KG1 (cell line): ENCODE results near the gene RNF213.
"Not testable (repeated sequence)": the region's sequence is repeated elsewhere in the genome, so short reads cannot be mapped to it uniquely, and the experiment has no call there.

Experiments
- DNase-seq: peaks from one replicate; lab custom pipeline; 2025; lab: John Stamatoyannopoulos, UW

RNF213 gene

DNA sequence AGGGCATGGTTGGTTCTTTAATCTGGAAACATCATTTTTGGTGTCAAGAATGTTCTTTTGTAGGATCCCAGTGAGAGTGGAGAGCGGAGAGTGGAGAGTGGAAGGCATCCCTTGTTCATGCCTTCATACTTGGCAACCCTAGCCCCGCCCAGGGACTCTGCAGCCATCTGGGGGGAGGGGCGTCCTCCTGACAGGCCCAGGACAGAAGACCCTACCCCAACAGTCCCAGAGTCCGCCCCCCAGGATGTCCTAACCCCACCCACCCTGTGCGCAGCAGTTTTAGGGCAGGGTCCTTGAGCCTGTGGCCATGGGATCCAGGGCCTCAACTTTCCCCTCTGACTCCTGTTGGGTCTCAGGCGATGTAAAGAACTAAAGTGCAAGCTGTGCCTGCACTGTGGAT is 36.0 kb upstream of the RNF213 start:
- DNase-seq = no peak

DNA sequence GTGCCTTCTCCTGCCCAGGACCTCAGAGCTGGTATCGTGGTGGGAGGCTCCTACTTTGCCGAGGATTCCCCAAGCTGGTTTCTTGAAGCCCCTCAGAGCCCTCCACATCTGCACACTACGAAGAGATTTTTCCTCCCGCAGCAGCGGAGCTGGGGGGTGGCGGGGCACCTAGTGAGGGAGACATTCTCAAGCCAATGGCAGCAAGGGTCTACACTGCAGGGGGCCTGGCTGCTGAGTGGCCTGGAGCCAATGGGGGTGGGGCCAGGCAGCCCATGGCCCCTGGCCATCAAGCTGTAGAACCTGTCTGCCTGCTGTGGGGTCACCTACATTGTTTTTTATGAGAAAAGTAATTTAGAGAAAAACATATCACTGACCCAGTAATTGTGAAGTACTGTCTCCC is 35.4 kb upstream of the RNF213 start:
- DNase-seq = no peak

DNA sequence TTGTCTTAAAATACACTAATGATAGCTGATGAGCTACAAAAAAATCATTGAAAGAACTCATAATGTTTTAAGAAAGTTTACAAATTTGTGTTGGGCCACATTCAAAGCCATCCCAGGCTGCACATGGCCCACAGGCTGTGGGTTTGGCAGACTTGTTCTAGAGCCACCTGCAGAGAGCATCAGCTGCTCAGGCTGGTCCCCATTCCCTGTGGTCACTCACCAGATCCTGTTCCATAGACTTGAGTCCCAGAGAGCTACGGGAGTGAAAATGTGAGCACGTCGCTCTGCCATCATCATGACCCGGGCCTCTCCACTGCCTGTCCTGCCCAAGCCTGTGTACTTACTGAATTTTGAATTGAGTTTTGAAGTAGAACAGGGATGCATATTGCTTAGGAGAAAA is 33.5 kb upstream of the RNF213 start:
- no peak for DNase-seq

DNA sequence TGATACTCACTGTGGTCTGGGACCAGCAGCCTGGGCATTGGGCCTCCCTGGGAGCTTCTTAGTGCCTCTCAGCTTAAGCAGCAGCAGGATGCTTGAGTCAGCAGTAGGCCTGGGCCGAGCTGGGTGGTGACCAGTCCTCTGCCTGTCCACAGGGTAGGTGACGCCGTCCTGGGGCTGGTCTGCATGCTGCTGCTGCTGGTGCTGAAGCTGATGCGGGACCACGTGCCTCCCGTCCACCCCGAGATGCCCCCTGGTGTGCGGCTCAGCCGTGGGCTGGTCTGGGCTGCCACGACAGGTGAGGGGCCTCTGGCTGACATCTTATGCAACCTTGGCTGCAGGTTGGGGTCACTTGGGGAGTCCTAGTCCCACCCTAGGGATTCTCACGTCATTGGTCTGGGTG is 33.0 kb upstream of the RNF213 start:
- DNase-seq = no peak

DNA sequence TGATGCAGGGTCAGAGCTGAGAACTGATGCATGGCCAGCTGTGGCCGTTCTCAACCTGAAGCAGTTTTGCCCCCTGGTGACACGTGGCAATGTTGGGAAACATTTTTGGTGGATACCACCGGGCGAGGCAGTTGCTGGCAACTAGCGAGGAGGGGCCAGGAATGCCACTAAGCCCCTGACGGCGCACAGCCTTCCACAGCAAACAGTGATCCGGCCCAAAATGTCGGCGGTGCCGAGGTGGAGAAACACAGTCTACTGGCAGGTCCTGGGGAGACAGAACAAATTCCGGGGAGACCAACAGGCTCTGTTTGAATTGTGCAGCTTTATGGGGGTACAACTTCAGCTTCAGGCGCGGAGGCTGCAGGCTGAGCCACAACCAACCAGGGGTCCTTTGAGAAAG is 32.2 kb upstream of the RNF213 start:
- no peak for DNase-seq

DNA sequence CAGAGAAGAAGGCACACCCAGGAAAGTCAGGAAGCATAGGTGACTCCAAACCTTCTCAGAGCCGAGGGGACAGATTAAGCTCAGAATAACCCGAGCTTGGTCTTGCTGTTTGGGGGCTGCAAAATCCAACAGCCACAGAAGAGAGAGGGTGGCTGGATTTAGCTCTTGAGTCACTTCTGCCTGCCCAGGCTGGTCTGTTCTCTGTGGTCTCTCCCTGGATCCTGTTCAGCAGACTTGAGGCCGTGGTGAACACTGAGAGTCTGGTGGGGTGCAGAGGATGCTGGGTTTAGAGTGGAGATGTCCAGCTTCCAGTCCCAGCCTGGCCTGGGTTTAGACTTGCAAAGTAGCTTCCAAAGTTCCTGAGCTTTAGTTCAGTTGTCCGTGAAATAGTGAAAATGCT is 31.6 kb upstream of the RNF213 start:
- no peak for DNase-seq

DNA sequence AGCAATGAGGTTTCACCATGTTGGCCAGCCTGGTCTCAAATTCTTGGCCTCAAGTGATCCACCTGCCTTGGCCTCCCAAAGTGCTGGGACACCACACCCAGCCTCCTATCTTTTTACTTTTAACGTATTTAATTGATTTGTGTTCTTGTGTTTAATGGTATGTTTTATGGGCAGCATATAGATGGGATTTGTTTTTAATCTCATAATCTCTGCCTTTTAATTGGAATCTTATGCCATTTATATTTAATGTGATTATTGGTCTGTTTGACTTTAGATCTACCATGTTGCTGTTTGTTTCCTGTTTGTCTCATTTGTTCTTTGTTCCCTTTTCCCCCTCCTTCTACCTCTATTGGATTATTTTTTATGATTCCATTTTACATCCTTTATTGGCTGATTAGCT is 28.2 kb upstream of the RNF213 start:
- no peak for DNase-seq

DNA sequence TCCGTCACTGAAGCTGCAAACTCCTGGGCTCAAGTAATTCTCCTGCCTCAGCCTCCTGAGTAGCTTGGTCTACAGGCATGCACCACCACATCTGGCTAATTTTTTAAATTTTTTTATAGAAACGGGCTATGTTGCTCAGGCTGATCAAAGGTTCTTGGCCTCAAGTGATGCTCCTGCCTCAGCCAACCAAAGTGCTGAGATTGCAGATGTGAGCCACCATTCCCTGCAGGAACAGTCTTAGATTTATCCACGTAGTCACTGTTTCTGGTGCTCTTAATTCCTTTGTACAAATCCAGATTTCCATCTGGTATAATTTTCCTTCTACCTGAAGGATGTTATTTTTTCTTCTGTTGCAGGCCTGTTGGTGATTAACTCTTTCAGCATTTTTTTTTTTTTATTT is 27.4 kb upstream of the RNF213 start:
- DNase-seq = no peak

DNA sequence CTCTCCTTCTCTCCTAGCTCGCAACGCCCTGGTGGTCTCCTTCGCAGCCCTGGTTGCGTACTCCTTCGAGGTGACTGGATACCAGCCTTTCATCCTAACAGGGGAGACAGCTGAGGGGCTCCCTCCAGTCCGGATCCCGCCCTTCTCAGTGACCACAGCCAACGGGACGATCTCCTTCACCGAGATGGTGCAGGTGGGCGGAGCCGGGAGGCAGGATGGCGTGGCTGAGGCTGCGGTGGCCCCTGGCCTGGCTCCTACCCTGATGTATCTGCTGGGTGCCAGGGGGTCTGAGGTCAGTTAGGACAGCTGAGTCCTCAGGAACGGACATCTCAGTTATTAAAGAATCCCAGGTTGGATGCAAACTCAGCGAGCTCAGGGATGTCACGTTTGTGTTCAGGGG is 23.7 kb upstream of the RNF213 start:
- no peak for DNase-seq

DNA sequence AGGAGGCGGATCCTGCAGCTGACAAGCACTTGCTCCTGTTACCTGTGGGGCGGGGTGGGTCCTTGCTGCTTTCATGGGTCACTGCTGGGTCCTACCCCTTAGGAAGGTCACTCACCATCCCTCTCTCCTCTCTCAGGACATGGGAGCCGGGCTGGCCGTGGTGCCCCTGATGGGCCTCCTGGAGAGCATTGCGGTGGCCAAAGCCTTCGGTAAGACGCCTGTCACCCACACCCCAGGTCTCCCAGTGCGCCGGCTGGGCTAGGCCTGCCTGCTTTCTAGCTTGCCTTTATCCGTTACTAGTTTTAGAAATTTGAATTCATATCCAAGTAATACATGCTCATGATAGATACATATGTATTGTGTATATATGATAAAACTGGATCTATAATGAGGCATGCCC is 23.3 kb upstream of the RNF213 start:
- DNase-seq = no peak

DNA sequence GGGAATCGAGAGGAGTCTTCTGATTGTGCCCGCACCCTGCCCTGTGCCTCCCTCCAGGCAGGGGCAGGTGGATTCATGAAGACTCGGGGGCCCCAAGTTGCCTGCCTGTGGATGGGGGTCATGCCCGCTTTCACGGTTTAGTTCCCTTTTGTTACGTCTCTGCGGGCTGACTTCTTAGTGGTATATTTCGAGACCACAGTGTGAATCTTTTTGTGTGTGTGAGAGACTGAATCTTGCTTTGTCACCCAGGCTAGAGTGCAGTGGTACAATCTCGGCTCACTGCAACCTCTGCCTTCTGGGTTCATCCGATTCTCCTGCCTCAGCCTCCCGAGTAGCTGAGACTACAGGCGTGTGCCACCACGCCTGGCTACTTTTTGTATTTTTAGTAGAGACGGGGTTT is 18.1 kb upstream of the RNF213 start:
- no peak for DNase-seq

DNA sequence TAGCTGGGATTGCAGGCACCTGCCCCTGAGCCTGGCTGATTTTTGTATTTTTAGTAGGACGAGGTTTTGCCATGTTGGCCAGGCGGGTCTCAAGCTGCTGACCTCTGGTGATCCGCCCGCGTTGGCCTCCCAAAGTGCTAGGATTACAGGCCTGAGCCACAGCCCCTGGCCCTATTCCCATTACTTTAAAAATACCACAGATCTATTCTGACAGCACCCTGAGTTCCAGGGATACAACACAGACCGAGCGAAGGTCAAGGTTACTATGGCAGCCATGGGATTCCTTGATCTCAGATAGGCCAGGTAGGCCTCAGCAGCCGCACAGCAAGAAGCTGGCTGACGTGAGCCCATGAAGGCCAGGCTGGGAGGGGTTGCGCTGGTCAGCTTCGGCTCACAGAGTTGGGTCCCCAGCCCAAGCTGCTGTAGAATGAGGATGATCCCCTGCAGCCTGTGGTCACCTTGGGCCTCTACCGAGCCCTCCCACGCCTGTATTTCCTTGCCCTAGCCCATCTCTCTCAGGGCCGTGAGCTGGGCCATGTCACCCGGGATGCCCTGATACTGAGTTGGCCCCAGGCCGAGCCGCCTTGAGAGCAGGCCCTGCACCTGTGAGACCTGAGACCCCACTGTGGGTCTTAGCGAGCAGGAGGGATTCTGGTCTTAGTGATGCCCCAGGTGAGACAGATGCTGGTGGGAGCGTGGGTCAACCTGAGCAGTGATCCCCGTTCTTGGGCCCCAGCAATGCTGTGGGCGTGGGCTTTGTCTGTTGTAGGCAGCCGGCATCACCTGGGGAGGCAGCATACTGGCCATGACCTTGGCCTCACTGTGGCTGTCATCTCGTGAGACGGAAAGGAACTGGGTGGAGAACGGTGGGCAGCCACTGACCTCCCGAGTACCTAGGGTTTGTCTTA is 16.9 kb upstream of the RNF213 start:
- DNase-seq = no peak

DNA sequence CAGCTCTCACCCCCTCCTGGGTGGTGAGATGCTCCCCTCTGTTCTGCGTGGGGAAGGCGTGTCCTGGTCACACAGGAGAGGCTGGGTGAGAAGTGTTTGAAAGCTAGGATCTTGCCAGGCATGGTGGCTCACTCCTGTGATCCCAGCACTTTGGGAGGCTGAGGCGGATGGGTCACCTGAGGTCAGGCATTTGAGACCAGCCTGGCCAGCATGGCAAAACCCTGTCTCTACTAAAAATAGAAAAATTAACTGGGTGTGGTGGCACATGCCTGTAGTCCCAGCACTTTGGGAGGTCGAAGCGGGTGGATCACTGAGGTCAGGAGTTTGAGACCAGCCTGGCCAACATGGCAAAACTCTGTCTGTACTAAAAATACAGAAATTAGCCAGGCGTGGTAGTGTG is 16.2 kb upstream of the RNF213 start:
- not testable (repeated sequence) for DNase-seq

DNA sequence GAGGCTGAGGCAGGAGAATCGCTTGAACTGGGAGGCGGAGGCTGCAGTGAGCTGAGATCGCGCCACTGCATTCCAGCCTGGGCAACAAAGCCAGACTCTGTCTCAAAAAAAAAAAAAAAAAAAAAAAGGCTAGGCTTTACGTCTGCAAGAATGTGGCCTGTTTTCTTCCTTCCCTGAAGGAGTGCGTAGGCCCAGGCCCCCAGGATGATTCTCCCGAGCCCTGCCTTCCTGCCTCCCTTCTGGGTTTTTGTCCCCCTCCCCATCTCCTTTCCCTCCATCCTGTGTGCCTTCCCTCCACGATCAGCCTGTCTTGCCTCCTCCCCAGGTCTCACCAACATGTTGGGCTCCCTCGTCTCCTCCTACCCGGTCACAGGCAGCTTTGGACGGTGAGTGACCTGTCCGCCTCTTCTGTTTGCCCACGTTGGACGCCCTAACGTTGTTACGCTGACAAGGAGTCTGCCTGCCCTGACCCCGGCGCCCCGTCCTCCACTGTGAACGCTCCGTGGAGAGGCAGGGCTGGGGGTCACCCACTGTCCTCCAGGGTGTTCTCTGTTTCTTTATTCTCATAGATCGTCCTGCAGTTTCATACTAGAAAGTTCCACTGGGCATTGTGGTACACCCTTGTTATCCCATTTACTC is 15.7 kb upstream of the RNF213 start:
- no peak for DNase-seq

DNA sequence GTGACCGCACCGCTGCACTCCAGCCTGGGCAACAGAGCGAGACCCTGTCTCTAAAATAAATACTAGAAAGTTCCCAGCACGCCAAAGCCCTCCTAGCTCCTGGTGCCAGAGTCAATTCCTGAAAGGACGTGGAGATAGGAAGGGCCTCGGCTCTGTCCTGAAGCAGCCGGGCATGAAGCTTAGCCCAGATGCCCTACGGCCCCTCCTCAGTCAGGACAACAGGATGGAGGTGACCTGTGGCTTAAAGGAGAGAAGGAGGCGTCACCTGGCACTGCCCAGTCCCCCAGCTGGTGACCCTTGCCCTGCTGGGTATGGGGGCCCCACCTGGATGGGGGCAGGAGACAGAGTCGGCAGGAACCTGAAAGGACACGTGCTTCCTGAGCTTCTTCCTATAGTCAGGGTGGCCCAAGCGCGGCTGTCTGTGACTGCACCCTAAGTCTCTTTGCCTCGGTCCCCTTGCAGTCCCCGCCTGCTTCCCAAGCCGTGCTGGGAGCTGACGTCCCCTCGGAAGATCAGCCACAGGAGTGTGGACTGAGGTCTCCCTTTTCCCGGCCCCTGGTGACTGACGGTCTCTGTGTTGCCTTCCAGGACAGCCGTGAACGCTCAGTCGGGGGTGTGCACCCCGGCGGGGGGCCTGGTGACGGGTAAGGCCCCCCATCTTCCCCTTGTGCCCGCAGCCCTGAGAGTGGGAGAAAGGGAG is 14.9 kb upstream of the RNF213 start:
- no peak for DNase-seq

DNA sequence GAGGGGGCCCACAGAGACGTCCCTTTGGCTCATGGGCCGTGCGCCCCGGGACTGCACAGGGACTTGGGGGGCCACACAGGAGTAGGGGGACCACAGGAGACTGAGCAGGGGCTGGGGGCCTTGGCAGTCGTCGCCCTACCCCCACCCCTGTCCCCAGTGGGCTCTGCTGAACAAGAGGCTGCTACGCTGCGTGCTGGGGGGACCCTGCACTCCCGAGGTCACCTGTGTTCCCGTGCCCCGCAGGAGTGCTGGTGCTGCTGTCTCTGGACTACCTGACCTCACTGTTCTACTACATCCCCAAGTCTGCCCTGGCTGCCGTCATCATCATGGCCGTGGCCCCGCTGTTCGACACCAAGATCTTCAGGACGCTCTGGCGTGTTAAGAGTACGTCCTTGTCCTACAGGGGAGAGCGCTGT is 14.4 kb upstream of the RNF213 start:
- DNase-seq = no peak

DNA sequence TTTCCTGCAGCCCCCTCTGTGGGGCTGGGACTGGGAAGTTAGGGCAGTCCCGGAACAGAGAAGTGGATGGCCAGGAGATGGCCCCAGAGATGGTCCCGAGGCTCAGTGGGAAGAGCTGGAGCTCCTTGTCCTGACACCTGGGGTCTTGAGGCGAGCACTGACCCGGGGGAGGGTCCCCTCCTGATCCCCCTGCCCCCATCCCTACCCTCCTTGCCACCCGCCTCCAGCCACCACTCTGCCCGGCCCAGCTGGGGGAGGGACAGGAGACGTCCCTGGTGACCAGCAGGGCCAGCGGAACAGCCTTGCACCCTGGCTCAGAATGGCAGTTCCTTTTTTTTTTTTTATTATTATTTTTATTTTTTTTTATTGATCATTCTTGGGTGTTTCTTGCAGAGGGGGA is 13.9 kb upstream of the RNF213 start:
- DNase-seq = no peak

DNA sequence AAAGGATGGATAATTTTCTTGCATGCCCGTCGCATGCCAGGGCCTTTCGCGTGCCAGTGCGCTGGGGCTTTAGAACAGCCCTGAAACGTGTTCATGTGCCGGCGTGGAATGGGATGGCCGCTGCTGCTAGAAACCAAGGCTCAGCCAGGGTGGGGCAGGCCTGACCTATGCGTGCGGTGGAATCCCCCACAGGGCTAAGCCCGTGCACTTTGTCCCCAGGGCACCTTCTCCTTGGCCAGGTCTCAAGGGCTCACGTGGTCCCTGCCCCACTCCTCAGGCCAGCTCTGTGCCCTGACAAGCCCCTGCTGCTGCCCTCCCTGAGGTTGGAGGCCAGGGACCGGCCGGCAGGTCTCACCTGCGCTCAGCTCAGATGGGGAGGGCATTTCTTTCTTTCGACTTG is 13.1 kb upstream of the RNF213 start:
- DNase-seq = no peak

DNA sequence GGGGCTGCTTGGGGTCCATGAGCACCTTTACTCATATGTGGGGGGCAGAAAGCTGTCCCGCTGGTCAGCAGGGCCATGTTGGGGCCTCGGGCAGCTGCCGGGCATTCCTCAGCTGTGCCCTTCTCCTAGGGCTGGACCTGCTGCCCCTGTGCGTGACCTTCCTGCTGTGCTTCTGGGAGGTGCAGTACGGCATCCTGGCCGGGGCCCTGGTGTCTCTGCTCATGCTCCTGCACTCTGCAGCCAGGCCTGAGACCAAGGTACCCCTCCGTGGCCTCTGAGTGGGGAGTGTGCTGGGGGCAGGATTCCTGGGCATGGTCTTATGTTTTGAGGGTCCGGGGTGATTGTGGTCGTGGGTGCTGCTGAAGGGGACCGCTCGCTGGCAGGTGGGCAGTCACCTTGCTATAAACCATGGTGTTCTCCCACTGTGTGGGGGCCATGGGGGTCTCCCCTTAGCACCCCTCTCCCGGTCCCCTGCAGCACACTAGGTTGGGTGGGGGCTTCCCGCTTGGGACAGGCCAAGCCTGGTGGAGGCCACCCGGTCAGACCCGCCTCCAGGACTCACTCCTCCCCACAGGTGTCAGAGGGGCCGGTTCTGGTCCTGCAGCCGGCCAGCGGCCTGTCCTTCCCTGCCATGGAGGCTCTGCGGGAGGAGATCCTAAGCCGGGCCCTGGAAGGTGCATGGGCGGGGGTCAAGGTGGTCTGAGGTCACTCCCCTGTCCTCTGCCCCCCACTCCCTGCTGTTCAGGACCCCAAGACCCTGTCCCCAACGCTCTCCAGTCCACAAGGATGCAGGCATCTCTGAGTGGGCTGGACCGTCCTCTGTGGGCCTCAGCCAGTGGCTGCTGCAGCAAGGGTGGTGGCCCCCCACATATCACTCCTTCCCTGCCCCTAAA is 12.4 kb upstream of the RNF213 start:
- no peak for DNase-seq

DNA sequence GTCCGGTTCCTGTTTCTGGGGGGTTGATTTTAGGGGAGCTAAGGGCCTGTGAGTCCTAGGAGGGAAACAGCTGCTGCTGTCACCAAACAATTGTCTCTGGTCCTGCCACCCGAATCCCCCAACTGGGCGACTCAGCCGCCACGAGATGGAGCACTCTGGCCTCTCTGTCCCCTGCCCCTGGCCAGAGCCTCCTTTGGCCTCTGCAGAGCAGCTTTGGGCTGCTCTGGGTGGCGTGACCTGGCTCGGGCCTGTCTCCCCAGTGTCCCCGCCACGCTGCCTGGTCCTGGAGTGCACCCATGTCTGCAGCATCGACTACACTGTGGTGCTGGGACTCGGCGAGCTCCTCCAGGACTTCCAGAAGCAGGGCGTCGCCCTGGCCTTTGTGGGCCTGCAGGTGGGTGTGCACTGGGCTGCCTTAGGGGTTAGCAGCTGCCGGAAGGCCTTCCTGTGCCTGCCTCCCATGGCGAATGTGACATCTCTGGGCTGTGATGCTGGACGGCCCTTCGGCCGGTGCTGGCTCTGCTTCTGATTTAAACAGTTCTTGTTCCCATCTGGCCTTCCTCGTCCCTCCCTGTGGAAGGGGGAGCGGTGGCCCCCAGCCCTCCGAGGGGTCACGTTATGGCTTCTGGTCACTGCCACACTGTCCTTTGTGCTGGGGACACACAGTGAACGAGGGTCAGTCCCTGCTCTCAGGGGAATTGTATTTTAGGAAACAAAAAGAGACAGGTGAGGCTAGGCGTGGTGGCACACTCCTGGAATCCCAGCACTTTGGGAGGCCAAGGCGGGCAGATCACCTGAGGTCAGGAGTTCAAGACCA is 11.6 kb upstream of the RNF213 start:
- DNase-seq = no peak

DNA sequence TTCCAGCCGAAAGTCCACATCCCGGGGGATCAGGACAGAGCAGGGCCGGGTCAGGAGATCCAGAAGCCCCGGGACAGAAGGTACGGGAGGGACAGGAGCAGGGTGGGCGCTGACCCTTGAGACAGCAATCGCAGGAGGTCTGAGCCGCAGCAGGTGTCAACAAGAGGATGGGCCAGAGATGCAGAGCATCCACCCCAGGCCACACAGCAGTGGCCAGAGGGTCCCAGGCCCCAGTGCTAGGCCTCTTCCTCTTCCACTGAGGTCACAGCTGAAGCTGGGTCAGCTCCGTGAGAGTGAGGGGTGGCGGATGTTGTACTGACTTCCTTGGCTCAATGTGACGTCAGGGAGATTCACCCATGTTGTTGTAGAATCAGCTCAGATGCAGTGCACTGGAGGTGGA is 8.7 kb upstream of the RNF213 start:
- DNase-seq = no peak
